CD4-positive, alpha-beta T cell treated with Interleukin-21 for 1 hour (primary cell): ENCODE data around the gene B4GALNT4.
"Not testable (repeated sequence)": the region's sequence is repeated elsewhere in the genome, so short reads cannot be mapped to it uniquely, and the experiment has no call there.

Experiments used
- DNase-seq: peaks from one replicate; pipeline ENCODE4 v3.0.0-alpha.2; 2020

The B4GALNT4 gene, protein sequence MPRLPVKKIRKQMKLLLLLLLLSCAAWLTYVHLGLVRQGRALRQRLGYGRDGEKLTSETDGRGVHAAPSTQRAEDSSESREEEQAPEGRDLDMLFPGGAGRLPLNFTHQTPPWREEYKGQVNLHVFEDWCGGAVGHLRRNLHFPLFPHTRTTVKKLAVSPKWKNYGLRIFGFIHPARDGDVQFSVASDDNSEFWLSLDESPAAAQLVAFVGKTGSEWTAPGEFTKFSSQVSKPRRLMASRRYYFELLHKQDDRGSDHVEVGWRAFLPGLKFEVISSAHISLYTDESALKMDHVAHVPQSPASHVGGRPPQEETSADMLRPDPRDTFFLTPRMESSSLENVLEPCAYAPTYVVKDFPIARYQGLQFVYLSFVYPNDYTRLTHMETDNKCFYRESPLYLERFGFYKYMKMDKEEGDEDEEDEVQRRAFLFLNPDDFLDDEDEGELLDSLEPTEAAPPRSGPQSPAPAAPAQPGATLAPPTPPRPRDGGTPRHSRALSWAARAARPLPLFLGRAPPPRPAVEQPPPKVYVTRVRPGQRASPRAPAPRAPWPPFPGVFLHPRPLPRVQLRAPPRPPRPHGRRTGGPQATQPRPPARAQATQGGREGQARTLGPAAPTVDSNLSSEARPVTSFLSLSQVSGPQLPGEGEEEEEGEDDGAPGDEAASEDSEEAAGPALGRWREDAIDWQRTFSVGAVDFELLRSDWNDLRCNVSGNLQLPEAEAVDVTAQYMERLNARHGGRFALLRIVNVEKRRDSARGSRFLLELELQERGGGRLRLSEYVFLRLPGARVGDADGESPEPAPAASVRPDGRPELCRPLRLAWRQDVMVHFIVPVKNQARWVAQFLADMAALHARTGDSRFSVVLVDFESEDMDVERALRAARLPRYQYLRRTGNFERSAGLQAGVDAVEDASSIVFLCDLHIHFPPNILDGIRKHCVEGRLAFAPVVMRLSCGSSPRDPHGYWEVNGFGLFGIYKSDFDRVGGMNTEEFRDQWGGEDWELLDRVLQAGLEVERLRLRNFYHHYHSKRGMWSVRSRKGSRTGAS

DNA sequence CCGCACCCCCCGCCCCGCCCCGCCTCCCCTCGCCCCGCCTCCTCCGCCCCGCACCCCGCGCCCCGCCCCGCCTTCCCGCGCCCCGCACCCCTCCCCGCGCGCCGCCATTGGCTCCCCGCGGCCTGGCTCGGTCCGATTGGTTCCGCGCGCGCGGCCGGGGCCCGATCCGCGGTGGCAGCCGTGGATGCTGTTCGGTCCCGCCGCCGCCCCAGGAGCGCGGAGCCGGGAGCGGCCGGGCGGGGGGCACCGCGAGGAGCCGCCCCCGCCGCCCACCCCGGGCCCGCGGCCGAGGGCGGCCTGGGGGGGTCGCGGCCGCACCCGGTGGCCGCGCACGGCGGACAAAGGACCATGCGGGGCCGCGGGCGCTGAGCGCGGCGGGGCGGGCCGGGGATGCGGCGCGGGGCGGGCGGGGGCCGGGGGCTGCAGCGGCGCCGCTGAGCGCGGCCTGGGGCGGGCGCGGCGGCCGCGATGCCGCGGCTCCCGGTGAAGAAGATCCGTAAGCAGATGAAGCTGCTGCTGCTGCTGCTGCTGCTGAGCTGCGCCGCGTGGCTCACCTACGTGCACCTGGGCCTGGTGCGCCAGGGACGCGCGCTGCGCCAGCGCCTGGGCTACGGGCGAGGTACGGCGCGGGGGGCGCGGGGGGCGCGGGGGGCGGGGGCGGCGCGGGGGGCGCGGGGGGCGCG, at the start of gene B4GALNT4:
Gene B4GALNT4 (plus strand): TSS at position 164 of the 683 bp plus-strand sequence. CDS start 305 bp downstream, at position 469.
- peak; percentile 43 for DNase-seq

DNA sequence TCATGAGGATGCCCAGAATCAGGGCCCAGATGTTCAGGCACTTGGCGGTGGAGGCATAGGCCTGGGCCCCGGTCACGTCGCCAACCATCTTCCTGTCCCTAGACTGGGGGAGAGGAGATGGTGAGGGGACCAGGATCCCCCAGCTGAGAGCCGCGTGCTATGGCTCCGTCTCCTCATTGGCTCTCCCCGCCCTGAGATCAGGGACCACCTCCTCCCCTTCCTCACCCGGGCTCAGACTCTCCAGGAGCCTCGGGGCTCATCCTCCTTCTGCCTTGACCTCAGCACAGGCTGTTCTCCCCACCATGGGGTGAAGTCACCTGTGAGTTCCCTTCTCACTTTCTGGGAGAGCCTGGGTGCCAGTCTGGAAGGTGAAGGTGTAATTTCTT, 49.4 kb upstream of the B4GALNT4 start:
- DNase-seq = not testable (repeated sequence)

DNA sequence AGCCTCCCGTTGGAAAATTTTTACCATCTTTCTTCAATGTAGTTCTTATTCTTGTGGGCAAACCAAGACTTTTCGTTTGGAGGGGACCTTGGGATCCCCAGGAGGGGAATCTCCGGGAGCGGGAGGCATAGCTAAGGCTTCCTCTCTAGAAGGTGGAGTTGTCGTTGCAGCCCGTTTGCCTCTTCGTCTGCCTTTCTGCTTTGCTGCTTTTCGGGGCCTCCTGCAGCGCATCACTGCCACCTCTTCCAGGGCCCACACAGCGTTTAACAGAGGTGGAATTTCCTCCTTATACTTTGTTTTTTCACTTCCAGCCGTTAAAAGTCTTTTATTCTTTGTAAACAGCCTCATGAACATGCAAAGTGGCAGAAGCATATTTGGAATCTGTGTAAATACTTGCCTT, 45.1 kb upstream of the B4GALNT4 start:
- DNase-seq = no peak

DNA sequence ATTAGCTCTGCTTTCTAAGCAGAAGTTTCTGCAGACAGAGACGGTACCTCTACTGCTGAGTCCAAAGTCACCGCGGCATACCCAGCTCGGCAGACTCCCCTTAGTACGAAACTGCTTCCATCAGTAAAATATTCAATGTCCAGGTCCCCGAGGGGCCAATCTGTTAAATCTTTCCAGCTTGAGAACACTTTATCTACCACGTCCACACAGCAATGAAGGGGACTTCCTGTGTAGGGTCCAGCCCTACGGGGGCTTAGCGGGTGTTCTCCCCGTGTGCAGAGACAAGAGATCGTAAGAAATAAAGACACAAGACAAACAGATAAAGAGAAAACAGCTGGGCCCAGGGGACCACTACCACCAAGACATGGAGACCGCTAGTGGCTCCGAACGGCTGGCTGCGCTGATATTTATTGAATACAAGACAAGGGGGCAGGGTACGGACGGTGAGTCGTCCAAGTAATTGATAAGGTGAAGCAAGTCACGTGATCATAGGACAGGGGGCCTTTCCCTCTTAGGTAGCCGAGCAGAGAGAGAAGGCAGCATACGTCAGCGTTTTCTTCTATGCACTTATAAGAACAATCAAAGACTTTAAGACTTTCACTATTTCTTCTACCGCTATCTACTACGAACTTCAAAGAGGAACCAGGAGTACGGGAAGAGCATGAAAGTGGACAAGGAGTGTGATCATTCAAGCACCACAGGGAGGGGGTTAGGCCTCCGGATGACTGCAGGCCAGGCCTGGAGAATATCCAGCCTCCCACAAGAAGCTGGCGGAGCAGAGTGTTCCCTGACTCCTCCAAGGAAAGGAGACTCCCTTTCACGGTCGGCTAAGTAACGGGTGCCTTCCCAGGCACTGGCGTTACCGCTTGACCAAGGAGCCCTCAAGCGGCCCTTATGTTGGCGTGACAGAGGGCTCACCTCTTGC, 44.4 kb upstream of the B4GALNT4 start:
- DNase-seq = not testable (repeated sequence)

DNA sequence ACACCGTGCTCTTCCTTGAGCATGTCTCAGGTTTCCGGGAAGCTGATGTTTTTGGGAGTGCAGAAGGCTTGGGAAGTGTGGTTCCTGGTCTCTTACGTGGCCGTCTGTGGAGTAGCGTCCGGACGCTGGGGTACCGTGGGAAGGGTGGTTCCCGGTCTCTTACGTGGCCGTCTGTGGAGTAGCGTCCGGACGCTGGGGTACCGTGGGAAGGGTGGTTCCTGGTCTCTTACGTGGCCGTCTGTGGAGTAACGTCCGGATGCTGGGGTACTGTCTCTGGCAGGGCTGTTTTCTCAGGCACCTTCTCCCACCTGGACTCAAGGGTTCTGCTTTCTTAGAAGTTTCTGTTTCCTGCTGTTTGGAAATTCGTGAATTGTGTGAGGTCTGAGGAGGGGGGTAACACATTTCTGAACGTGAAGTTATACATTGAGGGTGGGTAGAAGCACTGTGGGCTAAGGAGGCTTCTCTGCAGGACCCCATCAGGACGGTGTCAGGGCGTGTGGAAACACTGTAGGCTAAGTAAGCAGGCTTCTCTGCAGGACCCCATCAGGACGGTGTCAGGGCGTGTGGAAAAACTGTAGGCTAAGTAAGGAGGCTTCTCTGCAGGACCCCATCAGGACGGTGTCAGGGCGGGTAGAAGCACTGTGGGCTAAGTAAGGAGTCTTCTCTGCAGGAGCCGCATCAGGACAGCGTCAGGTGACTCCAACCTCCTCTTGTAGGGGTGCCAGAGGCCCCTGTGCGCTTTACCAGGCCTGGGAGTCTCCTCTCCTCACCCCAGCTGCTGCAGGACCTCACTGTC, 43.3 kb upstream of the B4GALNT4 start:
- no peak for DNase-seq

DNA sequence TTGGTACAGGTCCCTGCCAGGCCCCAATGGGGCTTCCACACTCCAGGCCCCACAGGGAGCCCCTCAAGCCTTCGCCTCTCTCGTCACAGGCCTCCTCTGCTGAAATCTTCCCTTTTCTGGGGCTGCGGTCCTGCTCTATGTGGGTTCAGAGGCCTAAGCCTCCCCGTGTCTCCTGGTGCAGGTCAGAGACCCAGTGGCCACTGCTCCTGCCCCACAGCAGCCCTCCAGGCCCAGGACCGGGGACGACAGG, 42.8 kb upstream of the B4GALNT4 start:
- no peak for DNase-seq

DNA sequence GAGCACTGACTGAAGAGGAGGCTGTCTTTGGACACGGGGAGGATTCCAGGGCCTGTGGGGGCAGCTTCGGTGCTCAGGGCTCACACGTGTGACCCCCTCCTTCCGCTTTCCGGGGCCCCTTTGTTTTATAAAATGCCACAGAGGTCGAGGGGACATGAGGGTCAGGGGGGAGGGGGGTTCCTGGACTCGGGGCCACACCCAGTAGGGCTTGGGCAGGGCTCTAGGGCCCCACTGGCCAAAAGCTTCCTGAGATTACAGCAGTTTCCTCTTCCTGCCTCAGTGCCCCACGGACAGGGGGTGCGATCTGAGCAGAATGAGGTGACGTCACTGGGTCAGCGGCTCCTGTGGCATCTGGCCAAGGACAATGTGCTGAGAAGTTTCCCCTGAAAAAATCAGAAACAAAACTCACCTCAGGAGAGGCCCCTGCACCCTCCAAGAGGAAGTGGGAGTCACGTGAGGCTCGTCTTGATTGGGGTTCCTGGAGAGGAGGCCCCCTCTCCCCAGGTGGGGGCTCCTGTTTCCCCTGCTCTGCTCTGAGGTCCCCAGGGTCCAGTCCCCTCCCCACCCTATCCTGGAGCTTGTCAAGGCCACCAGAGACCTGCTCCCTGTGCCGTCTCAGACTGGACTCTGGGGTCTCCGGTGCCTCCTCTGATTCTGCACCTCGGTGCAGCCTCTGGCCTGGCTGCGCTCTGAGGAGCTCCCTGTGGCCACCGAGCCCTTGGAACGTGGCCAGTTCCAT, 42.3 kb upstream of the B4GALNT4 start:
- DNase-seq = peak; percentile 85

DNA sequence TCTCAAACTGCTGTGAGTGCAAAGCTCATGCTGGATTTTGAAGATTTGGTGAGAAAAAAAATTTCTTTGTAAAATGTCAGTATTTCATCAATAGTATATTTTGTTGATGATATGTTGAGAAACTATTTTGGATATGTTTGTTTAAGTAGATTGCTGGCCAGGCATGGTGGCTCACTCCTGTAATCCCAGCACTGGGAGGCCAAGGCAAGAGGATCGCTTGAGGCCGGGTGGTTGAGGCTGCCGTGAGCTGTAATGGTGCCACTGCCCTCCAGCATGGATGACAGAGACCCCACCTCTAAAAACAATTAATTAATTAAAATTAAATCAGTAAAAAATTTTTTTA, 41.7 kb upstream of the B4GALNT4 start:
- no peak for DNase-seq

DNA sequence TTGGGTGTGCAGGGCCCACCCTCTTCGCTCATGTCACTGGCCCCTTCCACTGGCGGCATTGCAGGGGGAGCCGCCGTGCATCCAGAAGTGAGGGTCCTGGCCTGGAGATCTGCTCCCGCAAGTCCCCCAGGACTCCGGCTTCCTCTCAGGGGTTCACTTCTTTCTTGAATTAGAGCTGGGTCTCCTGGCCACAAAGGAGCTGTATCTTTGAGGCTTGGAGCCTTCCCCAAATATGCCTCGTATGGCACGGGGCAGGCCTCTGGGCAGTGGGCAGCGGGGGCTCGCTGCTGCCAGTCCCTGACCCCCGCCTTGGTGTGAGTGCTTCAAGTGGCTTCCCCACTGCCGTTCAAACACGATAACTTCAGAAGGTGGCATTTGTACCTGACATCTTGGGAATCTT, 41.3 kb upstream of the B4GALNT4 start:
- DNase-seq = no peak

DNA sequence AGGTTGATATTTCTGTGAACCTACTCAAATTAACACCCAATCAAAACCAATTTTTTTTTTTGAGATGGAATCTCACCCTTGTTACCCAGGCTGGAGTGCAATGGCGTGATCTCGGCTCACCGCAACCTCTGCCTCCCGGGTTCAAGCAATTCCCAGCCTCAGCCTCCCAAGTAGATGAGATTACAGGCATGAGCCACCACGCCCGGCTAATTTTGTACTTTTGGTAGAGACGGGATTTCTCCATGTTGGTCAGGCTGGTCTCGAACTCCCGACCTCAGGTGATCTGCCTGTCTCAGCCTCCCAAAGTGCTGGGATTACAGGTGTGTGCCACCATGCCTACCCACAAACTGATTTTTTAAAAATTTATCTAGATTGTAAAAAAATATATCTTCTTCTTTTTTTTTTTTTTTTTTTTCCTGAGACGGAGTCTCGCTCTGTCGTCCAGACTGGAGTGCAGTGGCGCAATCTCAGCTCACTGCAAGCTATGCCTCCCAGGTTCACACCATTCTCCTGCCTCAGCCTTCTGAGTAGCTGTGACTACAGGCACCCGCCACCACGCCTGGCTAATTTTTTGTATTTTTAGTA, 40.7 kb upstream of the B4GALNT4 start:
- not testable (repeated sequence) for DNase-seq

DNA sequence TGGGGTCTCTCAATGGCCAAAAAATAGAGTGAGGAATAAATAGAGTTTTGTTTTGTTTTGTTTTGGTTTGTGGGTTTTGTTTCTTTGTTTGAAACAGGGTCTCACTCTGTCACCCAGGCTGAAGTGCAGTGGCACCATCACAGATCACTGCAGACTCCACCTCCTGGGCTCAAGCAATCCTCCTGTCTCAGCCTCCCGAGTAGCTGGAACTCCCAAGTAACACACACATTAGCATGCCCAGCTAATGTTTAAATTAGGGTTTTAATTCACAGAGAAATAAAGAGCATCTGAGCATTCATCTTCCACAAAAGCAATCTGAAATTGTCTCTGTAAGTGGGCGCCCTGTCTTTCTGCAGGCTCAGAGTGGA, 39.4 kb upstream of the B4GALNT4 start:
- DNase-seq = no peak

DNA sequence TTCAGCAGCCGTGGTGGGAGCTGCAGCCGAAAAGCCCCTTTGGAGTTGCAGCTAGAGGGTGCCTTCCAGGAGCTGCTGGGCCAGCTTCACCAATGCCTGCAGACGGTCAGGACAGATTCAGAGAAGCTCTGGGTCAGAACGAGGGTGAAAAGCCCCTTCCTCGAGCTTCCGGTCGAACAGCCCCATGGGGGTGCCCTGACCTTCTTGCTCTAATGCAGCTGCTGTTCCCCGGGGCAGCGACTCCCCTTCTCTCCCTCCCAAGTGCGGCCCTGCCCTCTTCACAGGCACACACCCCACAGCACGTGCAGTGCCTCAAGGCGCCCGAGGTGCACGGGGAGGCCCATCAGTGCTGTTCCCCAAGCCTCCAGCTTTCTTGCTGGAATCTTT, 39.0 kb upstream of the B4GALNT4 start:
- DNase-seq = no peak

DNA sequence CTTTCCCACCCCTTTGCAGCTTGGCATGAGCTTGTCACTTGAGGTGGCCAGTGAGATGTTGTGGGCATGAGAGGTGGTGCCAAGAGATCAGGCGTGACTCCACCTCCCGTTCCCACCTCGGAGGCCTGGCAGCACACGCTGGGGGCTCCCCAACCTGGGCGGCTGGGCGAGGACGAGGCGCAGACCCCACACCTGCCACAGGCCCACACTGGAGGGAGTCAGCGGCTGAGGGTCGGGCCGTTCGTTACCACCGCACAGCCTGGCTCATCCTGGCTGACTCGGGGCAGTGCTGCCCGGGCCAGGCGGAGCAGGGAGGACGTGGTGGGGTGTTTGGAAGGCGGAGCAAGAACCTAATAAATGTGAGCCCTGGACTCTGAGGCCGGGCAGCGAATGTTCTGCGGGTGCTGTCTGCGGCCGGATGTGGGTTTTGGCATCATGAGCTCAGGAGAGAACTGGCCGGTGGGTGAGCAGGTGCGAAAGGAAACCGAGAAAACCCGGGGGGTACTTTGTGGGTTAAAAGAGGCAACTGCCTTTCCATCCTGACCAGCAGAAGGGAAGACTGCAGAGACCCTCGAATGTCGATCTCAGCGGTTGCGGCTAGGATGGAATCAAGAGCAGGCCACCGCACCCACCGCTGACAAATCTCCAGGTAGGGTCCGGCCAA, 38.5 kb upstream of the B4GALNT4 start:
- DNase-seq = no peak

DNA sequence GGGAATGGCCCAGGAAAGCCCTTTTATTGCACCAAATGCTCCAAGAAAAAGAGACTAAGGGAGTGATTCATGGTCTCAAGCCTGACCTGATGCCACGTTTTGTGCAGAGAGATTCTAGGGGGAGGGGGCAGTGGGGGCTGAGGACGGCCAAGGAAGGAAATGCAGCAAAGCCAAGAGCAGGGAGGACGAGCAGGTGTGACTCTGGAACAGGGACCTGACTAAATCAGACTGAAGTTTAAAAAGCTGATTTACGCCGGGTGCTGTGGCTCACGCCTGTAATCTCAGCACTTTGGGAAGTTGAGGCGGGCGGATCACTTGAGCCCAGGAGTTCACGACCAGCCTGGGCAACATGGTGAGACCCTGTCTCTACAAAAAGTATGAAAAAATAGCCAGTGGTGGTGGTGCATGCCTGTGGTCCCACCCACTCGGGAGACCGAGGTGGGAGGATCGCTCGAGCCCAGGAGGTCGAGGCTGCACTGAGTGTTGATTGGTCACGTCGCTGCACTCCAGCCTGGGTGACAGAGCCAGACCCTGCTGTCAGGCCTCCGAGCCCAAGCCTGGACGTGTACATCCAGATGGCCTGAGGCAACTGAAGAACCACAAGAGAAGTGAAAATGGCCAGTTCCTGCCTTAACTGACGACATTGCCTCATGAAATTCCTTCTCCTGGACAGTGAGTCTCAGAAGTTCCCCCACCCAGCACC, 37.8 kb upstream of the B4GALNT4 start:
- no peak for DNase-seq

DNA sequence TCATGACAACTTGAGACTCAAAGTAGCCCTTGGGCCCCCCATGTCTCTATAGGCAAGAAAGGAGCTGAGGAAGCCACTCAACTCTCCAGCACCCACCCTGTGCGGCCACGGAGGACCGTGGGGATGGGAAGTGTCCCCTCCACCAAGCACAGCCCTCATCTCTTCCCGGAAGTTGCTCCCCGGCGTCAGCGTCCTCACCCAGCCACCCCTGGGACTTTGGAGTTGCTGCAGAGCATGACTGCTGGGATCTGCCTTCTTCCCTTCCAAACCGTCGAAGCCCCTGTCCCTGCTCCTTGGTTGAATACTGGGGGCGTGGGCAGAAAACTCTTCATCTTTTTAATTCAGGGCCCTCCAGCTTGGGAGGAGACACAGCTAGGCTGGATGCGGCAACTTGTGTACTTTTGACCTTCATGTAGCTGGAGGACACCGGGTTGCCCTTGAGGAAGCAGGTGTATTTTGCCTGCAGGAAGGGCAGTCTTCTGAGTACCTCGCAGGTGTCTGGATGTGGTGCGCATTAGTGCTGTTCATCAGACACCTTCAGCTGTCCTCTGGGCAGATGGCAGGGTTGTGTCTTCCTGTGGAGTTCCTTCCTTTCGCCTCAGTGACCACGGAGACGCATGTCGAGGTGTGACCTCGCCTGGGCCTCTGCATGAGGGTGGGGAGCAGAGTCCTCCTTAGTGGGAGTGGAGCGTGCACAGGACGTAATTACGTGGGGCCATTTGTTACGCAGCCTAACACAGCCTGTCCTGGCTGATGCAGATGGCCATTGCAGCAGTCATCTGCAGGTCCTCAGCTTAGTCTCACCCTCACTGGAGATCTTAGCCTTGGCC, 36.4 kb upstream of the B4GALNT4 start:
- no peak for DNase-seq

DNA sequence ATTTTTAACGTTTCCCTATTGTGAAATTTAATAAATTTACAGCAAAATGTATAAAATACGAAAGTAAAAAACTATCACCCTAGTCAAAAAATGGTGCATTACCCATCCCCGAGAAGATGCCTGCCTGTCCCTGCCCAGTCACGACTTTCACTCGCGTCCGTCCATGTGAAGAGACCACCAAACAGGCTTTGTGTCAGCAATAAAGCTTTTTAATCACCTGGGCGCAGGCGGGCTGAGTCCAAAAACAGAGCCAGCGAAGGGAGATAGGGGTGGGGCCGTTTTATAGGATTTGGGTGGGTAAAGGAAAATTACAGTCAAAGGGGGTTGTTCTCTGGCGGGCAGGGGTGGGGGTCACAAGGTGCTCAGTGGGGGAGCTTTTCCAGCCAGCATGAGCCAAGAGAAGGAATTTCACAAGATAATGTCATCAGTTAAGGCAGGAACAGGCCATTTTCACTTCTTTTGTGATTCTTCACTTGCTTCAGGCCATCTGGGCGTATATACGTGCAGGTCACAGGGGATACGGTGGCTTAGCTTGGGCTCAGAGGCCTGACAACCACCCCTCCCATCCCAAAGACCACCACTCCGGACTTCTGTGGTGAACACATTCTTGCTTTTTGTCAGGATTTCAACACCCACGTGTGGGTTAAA, 35.6 kb upstream of the B4GALNT4 start:
- not testable (repeated sequence) for DNase-seq

DNA sequence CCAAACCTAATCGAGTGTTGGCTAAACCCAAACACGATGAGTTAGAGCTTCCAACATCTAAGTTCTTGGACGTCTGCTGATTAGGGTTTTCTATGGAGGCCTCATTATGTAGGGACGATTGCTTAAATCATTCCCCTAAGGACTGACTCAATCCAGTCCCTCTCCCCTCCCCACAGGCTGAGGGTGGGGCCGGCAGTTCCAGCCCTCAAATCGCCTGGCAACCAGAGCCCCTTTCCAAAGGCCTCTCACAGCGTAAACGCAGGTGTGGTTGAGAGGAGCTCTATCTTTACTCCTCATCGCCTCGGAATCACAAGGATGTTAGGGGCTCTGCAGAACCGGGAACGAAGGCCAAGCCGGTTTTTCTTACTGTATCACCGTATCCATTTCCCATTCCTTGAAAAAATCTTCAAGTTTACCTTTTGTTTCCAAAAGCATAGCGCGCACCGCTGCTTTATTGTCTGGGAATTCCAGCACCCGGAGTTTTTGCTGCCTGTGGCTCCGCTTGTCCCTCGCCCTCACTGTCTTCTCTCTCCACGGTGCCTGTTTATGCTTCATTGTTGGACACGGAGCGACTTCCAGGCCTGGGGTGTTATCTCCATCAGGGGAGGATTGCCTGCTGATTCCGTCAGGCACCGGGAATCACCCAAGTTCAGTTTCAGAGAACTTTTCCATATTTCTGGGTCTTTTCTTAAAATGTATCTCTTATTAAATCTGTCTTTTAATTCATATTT, 34.9 kb upstream of the B4GALNT4 start:
- DNase-seq = no peak
